Inflammatory macrophage treated with lipopolysaccharide for 1 hour (primary cell): ENCODE measurements around the gene CHIA.

ENCODE experiments used
- DNase-seq, 2 donors: peaks; one replicate each; pipeline ENCODE4 v3.0.0-alpha.2; 2020 to 2022

Gene CHIA

GRCh38 chr1:111369645-111370044 lies 79.0 kb downstream of the CHIA start:
- no peak for DNase-seq
